Middle frontal gyrus (tissue), 1 donor: Measurements from ENCODE around the gene NPHP4.

Experiments used
- DNase-seq: peaks from one replicate; pipeline ENCODE4 v3.0.0-alpha.2; 2015; ENCODE audit warnings: low spot score; ENCODE audit errors: extremely low spot score

NPHP4 gene

GRCh38 chr1:5913876-5914275 lies 78.3 kb downstream of the NPHP4 start:
- no peak for DNase-seq

- DNase-seq: no peak
These were observed 79.0 kb downstream of the NPHP4 start for GRCh38 chr1:5913078-5913845.

- DNase-seq: no peak
These were observed 80.4 kb downstream of the NPHP4 start for GRCh38 chr1:5911871-5912271.

- no peak for DNase-seq
These were observed 81.1 kb downstream of the NPHP4 start for GRCh38 chr1:5911157-5911556.

- no peak for DNase-seq
These were observed 81.6 kb downstream of the NPHP4 start for GRCh38 chr1:5910666-5911065.

DNA sequence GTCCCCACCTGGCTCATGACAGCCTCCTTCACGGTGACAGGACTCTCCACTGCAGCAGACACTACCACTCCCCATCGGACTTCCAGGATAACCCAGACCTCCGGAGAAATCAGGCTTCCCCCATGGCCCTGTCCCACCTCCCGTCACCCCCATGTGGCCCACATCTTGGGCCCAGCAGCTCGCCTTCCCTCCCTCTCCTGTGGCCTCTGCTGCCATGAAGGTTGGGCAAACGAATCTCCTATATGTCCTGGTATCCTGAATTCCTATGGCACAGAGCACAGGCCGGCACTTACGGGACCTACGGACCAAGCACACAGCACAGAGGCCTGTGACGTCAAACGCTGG lies 82.0 kb downstream of the NPHP4 start:
- no peak for DNase-seq

- DNase-seq: no peak
These were observed 82.5 kb downstream of the NPHP4 start for GRCh38 chr1:5909576-5910275.

DNA sequence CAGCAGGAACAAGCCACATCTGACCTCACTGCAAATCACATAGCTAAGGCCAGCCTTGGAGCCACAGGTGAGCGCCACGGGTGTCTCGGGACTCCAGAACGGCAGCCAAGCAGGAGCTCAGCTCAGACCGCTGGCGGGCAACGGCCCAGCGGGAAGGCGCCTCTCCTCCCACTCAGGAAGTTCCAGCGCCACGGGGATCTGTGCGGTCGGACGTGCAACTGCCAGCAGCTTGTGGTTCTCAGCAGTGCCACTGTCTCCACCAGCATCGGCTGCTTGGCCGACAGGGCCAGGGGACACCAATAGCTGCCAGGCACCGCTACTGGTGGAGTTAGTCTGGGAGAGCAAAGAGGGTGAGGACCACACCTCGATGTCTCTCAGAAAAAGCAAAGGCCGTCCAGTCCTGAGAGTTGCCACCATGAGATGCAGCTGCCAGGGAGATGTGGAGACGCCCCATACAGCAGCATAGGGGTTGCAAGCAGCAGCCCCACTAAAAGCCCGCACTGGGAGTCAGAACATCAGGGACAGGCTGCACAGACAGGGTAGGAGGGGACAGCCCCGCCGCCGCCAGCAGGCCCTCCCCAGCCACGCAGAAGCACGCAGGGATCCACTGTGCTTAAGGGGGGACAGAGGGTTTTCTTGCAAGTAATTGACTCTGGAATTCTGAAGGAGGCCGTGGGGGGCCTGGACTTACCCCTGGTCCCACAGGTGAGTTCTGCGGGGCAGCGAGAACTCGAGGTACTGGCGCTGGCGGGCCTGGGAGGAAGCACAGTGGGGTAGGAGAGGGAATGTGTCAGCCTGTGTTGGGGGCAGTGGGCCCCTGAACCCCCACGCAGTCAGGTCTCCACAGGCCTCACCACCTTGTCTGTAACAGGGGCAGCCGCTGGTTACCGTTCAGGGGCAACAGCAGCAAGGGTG lies 83.5 kb downstream of the NPHP4 start:
- DNase-seq: no peak

DNA sequence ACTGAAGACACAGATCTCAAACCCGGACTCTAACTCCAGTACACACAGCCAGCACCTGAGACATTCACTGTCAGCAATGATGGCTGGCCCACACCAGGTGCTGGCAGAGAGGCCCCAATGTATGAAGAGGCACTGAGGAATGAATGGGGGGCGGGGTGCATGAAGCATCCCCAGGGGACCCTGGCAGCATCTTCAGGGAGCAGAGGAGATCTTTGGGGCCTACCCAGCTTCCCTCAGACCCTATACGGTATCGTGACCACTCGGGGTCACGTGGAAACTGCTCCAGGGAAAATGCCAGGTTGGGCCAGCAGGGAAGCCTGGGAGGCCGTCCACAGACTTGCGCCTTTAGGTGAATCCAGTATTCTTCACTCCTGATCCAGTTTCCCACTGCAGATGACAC lies 84.3 kb downstream of the NPHP4 start:
- no peak for DNase-seq

GRCh38 chr1:5907386-5907785 lies 84.8 kb downstream of the NPHP4 start:
- DNase-seq: no peak

GRCh38 chr1:5906966-5907365 lies 85.3 kb downstream of the NPHP4 start:
- DNase-seq: no peak

DNA sequence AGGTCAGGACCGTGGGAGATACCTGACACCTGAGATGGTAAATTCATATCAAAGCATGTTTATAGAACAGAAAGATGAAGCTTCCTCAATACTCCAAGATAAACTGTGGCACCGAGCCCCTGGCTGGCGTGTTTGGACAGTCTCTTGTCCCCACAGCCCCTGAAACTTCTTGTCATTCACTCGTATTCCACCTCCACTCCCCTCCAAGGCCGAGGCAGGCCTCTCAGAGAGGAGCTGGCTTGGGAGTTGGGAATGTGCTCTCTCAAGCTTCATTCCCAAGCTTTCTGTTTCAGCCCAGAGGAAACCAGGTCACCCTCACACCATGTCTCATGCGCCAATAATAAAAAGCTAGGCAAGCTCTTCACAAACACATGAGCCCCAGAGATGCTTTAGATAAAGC lies 86.1 kb downstream of the NPHP4 start:
- DNase-seq: no peak

- DNase-seq: no peak
These were observed 86.8 kb downstream of the NPHP4 start for GRCh38 chr1:5905436-5905835.

DNA sequence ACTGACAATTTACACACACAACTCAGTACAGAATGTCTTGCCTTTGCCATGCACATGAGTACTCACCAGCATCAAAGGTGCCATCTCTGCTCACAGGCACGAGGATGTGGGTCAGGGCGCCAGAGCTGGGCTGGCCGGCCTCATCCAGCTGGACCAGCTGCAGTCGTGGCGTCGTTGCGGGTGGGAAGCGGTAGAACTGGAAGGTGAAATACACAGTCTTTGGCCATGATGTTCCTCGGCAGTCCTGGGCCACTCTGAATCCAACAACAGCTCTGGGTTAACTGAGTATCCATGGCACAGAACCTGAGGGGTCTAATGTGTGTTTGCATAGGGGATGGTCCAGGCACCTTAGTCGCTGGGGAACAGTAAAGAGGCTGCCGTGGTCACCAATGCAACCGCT lies 87.7 kb downstream of the NPHP4 start:
- DNase-seq: no peak

GRCh38 chr1:5903680-5904079 lies 88.5 kb downstream of the NPHP4 start:
- DNase-seq: no peak

- no peak for DNase-seq
These were observed 89.2 kb downstream of the NPHP4 start for GRCh38 chr1:5903031-5903430.

DNA sequence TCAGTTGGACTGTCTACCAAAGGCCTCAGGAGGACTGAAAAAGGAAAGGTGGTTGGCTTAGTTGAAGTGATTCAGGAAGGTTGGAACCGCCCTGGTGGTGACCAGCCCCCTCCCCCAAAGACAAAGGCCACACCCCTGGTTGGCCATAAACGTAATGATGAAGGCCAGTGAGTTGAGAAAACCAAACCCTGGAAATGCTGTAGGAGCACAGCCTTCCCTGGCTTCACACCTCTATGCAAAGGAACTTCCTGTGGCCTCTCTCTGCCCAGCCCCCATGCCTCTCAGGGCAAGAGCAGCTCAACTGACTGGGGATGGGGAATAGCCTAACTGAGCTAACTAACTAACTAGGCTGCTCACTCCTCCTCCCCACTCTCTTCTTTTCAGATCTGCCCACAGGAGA lies 90.4 kb downstream of the NPHP4 start:
- DNase-seq: no peak

GRCh38 chr1:5901150-5901549 lies 91.1 kb downstream of the NPHP4 start:
- no peak for DNase-seq

DNA sequence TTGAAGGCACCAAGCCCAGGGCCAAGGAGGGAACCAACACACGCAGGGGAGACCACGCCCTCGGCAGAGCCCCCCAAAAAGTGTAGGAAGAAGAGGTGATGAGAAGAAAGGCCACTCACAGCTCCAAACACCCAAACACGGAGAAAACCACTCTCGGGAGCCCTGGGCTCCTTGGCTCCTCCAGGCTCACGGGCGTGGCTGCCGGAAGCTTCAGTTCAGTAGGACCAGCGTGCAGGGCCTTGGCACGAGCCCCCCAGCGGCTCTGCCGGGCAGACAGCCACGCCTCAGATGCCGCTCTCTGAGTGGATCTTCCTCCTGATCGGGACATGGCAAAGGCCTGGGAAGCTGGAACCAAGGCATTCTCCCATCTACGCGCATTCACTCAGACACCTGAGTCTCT lies 94.0 kb downstream of the NPHP4 start:
- no peak for DNase-seq

- no peak for DNase-seq
These were observed 95.2 kb downstream of the NPHP4 start for GRCh38 chr1:5896706-5897660.
